ENCODE measurements around the gene IGFLR1. TPM values are rescaled to one million over a fixed set of nuclear protein-coding genes. Genes with fewer than 3 reads are reported as not detected.

IGFLR1 gene
- total and polyA plus RNA-seq, 2 of the 8 experiments (the other 6 are each of a cell fraction or from before 2014, with no cell fraction given): 8.4 to 28.9 TPM

DNA sequence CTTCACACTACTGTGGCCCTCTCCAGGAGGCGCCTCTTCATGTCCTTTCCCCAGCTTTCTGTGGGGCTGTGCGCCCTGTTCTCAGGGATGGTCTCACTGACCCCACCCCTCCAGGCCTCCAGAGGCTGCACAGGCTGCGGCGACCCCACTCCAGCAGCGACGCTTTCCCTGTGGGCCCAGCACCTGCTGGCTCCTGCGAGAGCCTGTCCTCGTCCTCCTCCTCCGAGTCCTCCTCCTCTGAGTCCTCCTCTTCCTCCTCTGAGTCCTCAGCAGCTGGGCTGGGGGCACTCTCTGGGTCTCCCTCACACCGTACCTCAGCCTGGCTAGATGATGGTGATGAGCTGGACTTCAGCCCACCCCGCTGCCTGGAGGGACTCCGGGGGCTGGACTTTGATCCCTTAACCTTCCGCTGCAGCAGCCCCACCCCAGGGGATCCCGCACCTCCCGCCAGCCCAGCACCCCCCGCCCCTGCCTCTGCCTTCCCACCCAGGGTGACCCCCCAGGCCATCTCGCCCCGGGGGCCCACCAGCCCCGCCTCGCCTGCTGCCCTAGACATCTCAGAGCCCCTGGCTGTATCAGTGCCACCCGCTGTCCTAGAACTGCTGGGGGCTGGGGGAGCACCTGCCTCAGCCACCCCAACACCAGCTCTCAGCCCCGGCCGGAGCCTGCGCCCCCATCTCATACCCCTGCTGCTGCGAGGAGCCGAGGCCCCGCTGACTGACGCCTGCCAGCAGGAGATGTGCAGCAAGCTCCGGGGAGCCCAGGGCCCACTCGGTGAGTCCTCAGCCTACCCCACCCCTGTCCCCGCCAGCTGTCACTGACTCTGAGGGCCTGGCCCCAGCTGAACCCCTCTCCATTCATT, 44.3 kb upstream of the IGFLR1 start:
- WGBS, 2 experiments (ENCODE audit: extremely low coverage in 1 of 2, insufficient coverage in 1 of 2, insufficient read length in 1 of 2, insufficient replicate concordance in 2 of 2, low coverage in 1 of 2, low lambda C conversion rate in 2 of 2, missing lambda C conversion rate in 1 of 2): 89% methylated on average over 25 of the region's 31 CpGs; no CpG with 5 or more reads in 1 of the 2 experiments
- FAIRE-seq (no peak), DNase-seq (ENCODE audit: low read depth in 1 of 2, low spot score in 2 of 2) (no peak)
- no peaks in the 10 kb centered on the region for H3K9me3 ChIP-seq (ENCODE audit: insufficient read depth in 2 of 2, low read depth in 1 of 2, low read length in 1 of 2)
- H2AFZ ChIP-seq (ENCODE audit: low read length): no peak overlapping the region
- H3K36me3 ChIP-seq (ENCODE audit: control insufficient read depth in 2 of 4, insufficient read depth in 4 of 4, low read length in 3 of 4): no peaks in the 10 kb centered on the region
- no peak overlapping the region for H4K5ac ChIP-seq (ENCODE audit: insufficient read length, low read depth, low read length)
- H4K91ac ChIP-seq (replicated peaks; ENCODE audit: insufficient read length, low read length): no peak overlapping the region
- H2BK5ac ChIP-seq (ENCODE audit: low read depth, low read length): no peak overlapping the region
- H3K79me2 ChIP-seq (ENCODE audit: control insufficient read depth in 1 of 2, insufficient read depth in 2 of 2, low read length in 2 of 2): no peaks in the 10 kb centered on the region
- no peak overlapping the region for H3K14ac ChIP-seq (ENCODE audit: insufficient read length)
- no peak overlapping the region for H2BK120ac ChIP-seq (replicated peaks; ENCODE audit: low read depth, low read length)
- H3K56ac ChIP-seq (replicated peaks; ENCODE audit: insufficient read length, low read depth, low read length): no peak overlapping the region
- H3K4me3 ChIP-seq (ENCODE audit: extremely low read depth in 1 of 4, insufficient read depth in 2 of 4, low read depth in 3 of 4, low read length in 4 of 4): no peak overlapping the region
- H3K23me2 ChIP-seq (ENCODE audit: low read depth, low read length): peaks cover 11% of the 10 kb centered on the region
- H3K4me1 ChIP-seq (replicated peaks in 1 of 4; ENCODE audit: control insufficient read depth in 3 of 4, insufficient read depth in 4 of 4, low read length in 3 of 4): peaks cover 0 to 11% (median 6%) of the 10 kb centered on the region in 4 experiments; a peak in 6 of 7 replicates
- H2AK5ac ChIP-seq (ENCODE audit: low read depth, low read length): 0 out of 2 replicates have a peak overlapping the region, but pooled peaks have one; percentile 53
- H4K20me1 ChIP-seq (replicated peaks in 1 of 2; ENCODE audit: control insufficient read depth in 1 of 2, insufficient read depth in 2 of 2, low read length in 2 of 2): peaks cover 3 to 14% of the 10 kb centered on the region in 2 experiments
- no peak overlapping the region; a peak in 1 of 4 replicates for H3K4me2 ChIP-seq (ENCODE audit: insufficient read depth in 1 of 2, low read depth in 2 of 2, low read length in 2 of 2)
- no peak overlapping the region for H3K23ac ChIP-seq (ENCODE audit: insufficient read length)
- POLR2A ChIA-PET (ENCODE audit: partially characterized antibody): interaction anchor here (0.6 kb wide), 1 partner anchor 41 kb away, joined by 3 read pairs; the partner anchor contains the start of genes PSENEN and U2AF1L4
- H2BK20ac ChIP-seq (ENCODE audit: low read length): no peak overlapping the region
- no peaks in the 10 kb centered on the region; a peak in 1 of 7 replicates for H3K27me3 ChIP-seq (replicated peaks in 1 of 4; ENCODE audit: control insufficient read depth in 3 of 4, extremely low read depth in 1 of 4, insufficient read depth in 3 of 4, low read length in 3 of 4)
- H2BK15ac ChIP-seq (ENCODE audit: low read length): no peak overlapping the region
- CTCF ChIA-PET (ENCODE audit: partially characterized antibody): interaction anchor here (0.7 to 3.8 kb wide), 7 partner anchors 9 to 124 kb away, joined by 3 to 13 read pairs (median 3); no protein-coding TSS in a partner anchor
- no peak overlapping the region for H3K4ac ChIP-seq (replicated peaks; ENCODE audit: insufficient read length, low read depth, low read length)
- no peak overlapping the region for H3K27ac ChIP-seq (ENCODE audit: low read depth, low read length)
- H3K9ac ChIP-seq (replicated peaks in 1 of 4; ENCODE audit: extremely low read depth in 1 of 4, low read depth in 3 of 4, low read length in 3 of 4): no peak overlapping the region
- H4K8ac ChIP-seq (ENCODE audit: extremely low read depth, insufficient read depth, low read length): no peak overlapping the region
- H2BK12ac ChIP-seq (ENCODE audit: low read depth, low read length): no peak overlapping the region
- no peaks in the 10 kb centered on the region for H3K79me1 ChIP-seq (ENCODE audit: low read depth, low read length)
- no peak overlapping the region for H3K18ac ChIP-seq (ENCODE audit: extremely low read depth, low read length)
- TF ChIP-seq GABPA (IDR thresholded peaks at IDR 0.05; ENCODE audit: borderline replicate concordance, insufficient read depth, low read length) (no peak), KDM5A (IDR thresholded peaks at IDR 0.05; ENCODE audit: low read length) (no peak), POLR2A (IDR thresholded peaks at IDR 0.05; ENCODE audit: control extremely low read depth in 1 of 2, low read depth in 2 of 2, low read length in 2 of 2) (no peak), JUN (IDR thresholded peaks at IDR 0.05; ENCODE audit: low read depth, low read length) (no peak), ZNF274 (IDR thresholded peaks at IDR 0.05; ENCODE audit: borderline replicate concordance, extremely low read depth, low read length) (no peak), RFX5 (IDR thresholded peaks at IDR 0.05; ENCODE audit: borderline replicate concordance, low read depth, low read length) (no peak), POLR2AphosphoS5 (IDR thresholded peaks at IDR 0.05; ENCODE audit: low read depth, low read length) (no peak), HDAC2 (IDR thresholded peaks at IDR 0.05; ENCODE audit: borderline replicate concordance in 1 of 2, low read depth in 2 of 2, low read length in 2 of 2) (no peak)
- TF ChIP-seq, protein P1, sequence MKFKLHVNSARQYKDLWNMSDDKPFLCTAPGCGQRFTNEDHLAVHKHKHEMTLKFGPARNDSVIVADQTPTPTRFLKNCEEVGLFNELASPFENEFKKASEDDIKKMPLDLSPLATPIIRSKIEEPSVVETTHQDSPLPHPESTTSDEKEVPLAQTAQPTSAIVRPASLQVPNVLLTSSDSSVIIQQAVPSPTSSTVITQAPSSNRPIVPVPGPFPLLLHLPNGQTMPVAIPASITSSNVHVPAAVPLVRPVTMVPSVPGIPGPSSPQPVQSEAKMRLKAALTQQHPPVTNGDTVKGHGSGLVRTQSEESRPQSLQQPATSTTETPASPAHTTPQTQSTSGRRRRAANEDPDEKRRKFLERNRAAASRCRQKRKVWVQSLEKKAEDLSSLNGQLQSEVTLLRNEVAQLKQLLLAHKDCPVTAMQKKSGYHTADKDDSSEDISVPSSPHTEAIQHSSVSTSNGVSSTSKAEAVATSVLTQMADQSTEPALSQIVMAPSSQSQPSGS (IDR thresholded peaks at IDR 0.05; ENCODE audit: low read length): no peak

Measured in H1 (cell line).